ENCODE measurements around the gene WFDC8.

Gene WFDC8

GRCh38 chr20:45548410-45548809 is 30.7 kb downstream of the WFDC8 start:
- no peaks in the 10 kb centered on the region for H3K27me3 ChIP-seq (ENCODE audit: insufficient read depth, low read length)
- 93% methylated on average over 7 of the region's 7 CpGs for WGBS
- H3K4me1 ChIP-seq (ENCODE audit: insufficient read depth, low read length), result no peaks in the 10 kb centered on the region

GRCh38 chr20:45547206-45547770 is 31.8 kb downstream of the WFDC8 start, which contains the start of gene EPPIN:
Gene EPPIN, minus strand, starts transcription at chr20:45547401. Its CDS starts 44 bp downstream, at chr20:45547357.
- H3K4me3 ChIP-seq (ENCODE audit: low read length), result no peak within 1 kb of the TSS
- no peaks in the 10 kb centered on the region for H3K4me1 ChIP-seq (ENCODE audit: insufficient read depth, low read length)
- H3K27ac ChIP-seq (ENCODE audit: low read depth, low read length), result no peak within 1 kb of the TSS
- H3K27me3 ChIP-seq (ENCODE audit: insufficient read depth, low read length), result no peaks in the 10 kb centered on the region
- no peak within 1 kb of the TSS for H3K9ac ChIP-seq (ENCODE audit: low read depth, low read length)
- no peaks in the 10 kb centered on the region for H3K36me3 ChIP-seq (ENCODE audit: insufficient read depth, low read length)
- no peaks in the 10 kb centered on the region for H3K9me3 ChIP-seq (ENCODE audit: insufficient read depth, low read depth, low read length)
- WGBS, result 97% methylated on average over 6 of the region's 6 CpGs

More at GRCh38 chr20:45548410-45548809, 30.7 kb downstream of the WFDC8 start:
- no peaks in the 10 kb centered on the region for H3K36me3 ChIP-seq (ENCODE audit: insufficient read depth, low read length)
- H3K9ac ChIP-seq (ENCODE audit: low read depth, low read length), result no peak overlapping the region
- no peak overlapping the region for H3K4me3 ChIP-seq (ENCODE audit: low read length)
- H3K27ac ChIP-seq (ENCODE audit: low read depth, low read length), result no peak overlapping the region
- no peaks in the 10 kb centered on the region for H3K9me3 ChIP-seq (ENCODE audit: insufficient read depth, low read depth, low read length)

GRCh38 chr20:45545754-45546453 is 33.2 kb downstream of the WFDC8 start:
- H3K4me1 ChIP-seq (ENCODE audit: insufficient read depth, low read length), result no peaks in the 10 kb centered on the region
- H3K27ac ChIP-seq (ENCODE audit: low read depth, low read length), result no peak overlapping the region
- H3K9ac ChIP-seq (ENCODE audit: low read depth, low read length), result no peak overlapping the region
- no peaks in the 10 kb centered on the region for H3K27me3 ChIP-seq (ENCODE audit: insufficient read depth, low read length)
- no peaks in the 10 kb centered on the region for H3K9me3 ChIP-seq (ENCODE audit: insufficient read depth, low read depth, low read length)
- H3K36me3 ChIP-seq (ENCODE audit: insufficient read depth, low read length), result no peaks in the 10 kb centered on the region
- H3K4me3 ChIP-seq (ENCODE audit: low read length), result no peak overlapping the region
- 39% methylated on average over 5 of the region's 5 CpGs for WGBS

GRCh38 chr20:45545351-45545750 is 33.7 kb downstream of the WFDC8 start:
- Histone ChIP-seq H3K4me1 (ENCODE audit: insufficient read depth, low read length) (no peaks in the 10 kb centered on the region), H3K4me3 (ENCODE audit: low read length) (no peak overlapping the region), H3K27me3 (ENCODE audit: insufficient read depth, low read length) (no peaks in the 10 kb centered on the region), H3K9me3 (ENCODE audit: insufficient read depth, low read depth, low read length) (no peaks in the 10 kb centered on the region), H3K27ac (ENCODE audit: low read depth, low read length) (no peak overlapping the region), H3K9ac (ENCODE audit: low read depth, low read length) (no peak overlapping the region), H3K36me3 (ENCODE audit: insufficient read depth, low read length) (no peaks in the 10 kb centered on the region)
- 84% methylated on average over 3 of the region's 3 CpGs for WGBS

GRCh38 chr20:45539382-45539781 is 39.7 kb downstream of the WFDC8 start, which contains the start of gene WFDC6:
Gene WFDC6, minus strand, starts transcription at chr20:45539482. Its CDS starts 75 bp downstream, at chr20:45539407.
- H3K27me3 ChIP-seq (ENCODE audit: insufficient read depth, low read length), result no peaks in the 10 kb centered on the region
- no peak within 1 kb of the TSS for H3K4me3 ChIP-seq (ENCODE audit: low read length)
- no peak within 1 kb of the TSS for H3K9ac ChIP-seq (ENCODE audit: low read depth, low read length)
- no peaks in the 10 kb centered on the region for H3K4me1 ChIP-seq (ENCODE audit: insufficient read depth, low read length)
- 98% methylated on average over 2 of the region's 2 CpGs for WGBS
- H3K9me3 ChIP-seq (ENCODE audit: insufficient read depth, low read depth, low read length), result no peaks in the 10 kb centered on the region
- no peaks in the 10 kb centered on the region for H3K36me3 ChIP-seq (ENCODE audit: insufficient read depth, low read length)
- H3K27ac ChIP-seq (ENCODE audit: low read depth, low read length), result no peak within 1 kb of the TSS

- Histone ChIP-seq H3K4me1 (ENCODE audit: insufficient read depth, low read length) (no peaks in the 10 kb centered on the region), H3K36me3 (ENCODE audit: insufficient read depth, low read length) (no peaks in the 10 kb centered on the region), H3K27me3 (ENCODE audit: insufficient read depth, low read length) (no peaks in the 10 kb centered on the region), H3K27ac (ENCODE audit: low read depth, low read length) (no peak overlapping the region), H3K4me3 (ENCODE audit: low read length) (no peak overlapping the region), H3K9me3 (ENCODE audit: insufficient read depth, low read depth, low read length) (no peaks in the 10 kb centered on the region), H3K9ac (ENCODE audit: low read depth, low read length) (no peak overlapping the region)
- 82% methylated on average over 7 of the region's 7 CpGs for WGBS
Observed at GRCh38 chr20:45538209-45538799, 40.8 kb downstream of the WFDC8 start.

GRCh38 chr20:45527294-45527693 is 51.8 kb downstream of the WFDC8 start:
- Histone ChIP-seq H3K9ac (ENCODE audit: low read depth, low read length) (no peak overlapping the region), H3K4me3 (ENCODE audit: low read length) (no peak overlapping the region), H3K27ac (ENCODE audit: low read depth, low read length) (no peak overlapping the region), H3K9me3 (ENCODE audit: insufficient read depth, low read depth, low read length) (no peaks in the 10 kb centered on the region), H3K4me1 (ENCODE audit: insufficient read depth, low read length) (no peaks in the 10 kb centered on the region), H3K36me3 (ENCODE audit: insufficient read depth, low read length) (no peaks in the 10 kb centered on the region), H3K27me3 (ENCODE audit: insufficient read depth, low read length) (no peaks in the 10 kb centered on the region)
- 100% methylated on average over 3 of the region's 4 CpGs for WGBS

GRCh38 chr20:45523821-45524220 is 55.3 kb downstream of the WFDC8 start:
- Histone ChIP-seq H3K27me3 (ENCODE audit: insufficient read depth, low read length) (no peaks in the 10 kb centered on the region), H3K9ac (ENCODE audit: low read depth, low read length) (no peak overlapping the region), H3K27ac (ENCODE audit: low read depth, low read length) (no peak overlapping the region), H3K4me3 (ENCODE audit: low read length) (no peak overlapping the region), H3K36me3 (ENCODE audit: insufficient read depth, low read length) (no peaks in the 10 kb centered on the region), H3K9me3 (ENCODE audit: insufficient read depth, low read depth, low read length) (no peaks in the 10 kb centered on the region), H3K4me1 (ENCODE audit: insufficient read depth, low read length) (no peaks in the 10 kb centered on the region)
- WGBS, result 93% methylated on average over 1 of the region's 1 CpG

- Histone ChIP-seq H3K9ac (ENCODE audit: low read depth, low read length) (no peak overlapping the region), H3K4me1 (ENCODE audit: insufficient read depth, low read length) (no peaks in the 10 kb centered on the region), H3K36me3 (ENCODE audit: insufficient read depth, low read length) (no peaks in the 10 kb centered on the region), H3K4me3 (ENCODE audit: low read length) (no peak overlapping the region), H3K27me3 (ENCODE audit: insufficient read depth, low read length) (no peaks in the 10 kb centered on the region), H3K9me3 (ENCODE audit: insufficient read depth, low read depth, low read length) (no peaks in the 10 kb centered on the region), H3K27ac (ENCODE audit: low read depth, low read length) (no peak overlapping the region)
- WGBS, result 71% methylated on average over 2 of the region's 2 CpGs
Observed at GRCh38 chr20:45518282-45518681, 60.8 kb downstream of the WFDC8 start.

- Histone ChIP-seq H3K9me3 (ENCODE audit: insufficient read depth, low read depth, low read length) (no peaks in the 10 kb centered on the region), H3K27me3 (ENCODE audit: insufficient read depth, low read length) (no peaks in the 10 kb centered on the region)
- 72% methylated on average over 5 of the region's 5 CpGs for WGBS
Observed at GRCh38 chr20:45515147-45515913, 63.8 kb downstream of the WFDC8 start, which contains the start of gene SPINT3. Gene SPINT3, minus strand, starts transcription at chr20:45515622. Its CDS starts 14 bp downstream, at chr20:45515608.

More at GRCh38 chr20:45515147-45515913, 63.8 kb downstream of the WFDC8 start, which contains the start of gene SPINT3:
- H3K9ac ChIP-seq (ENCODE audit: low read depth, low read length), result no peak within 1 kb of the TSS
- no peaks in the 10 kb centered on the region for H3K4me1 ChIP-seq (ENCODE audit: insufficient read depth, low read length)
- no peak within 1 kb of the TSS for H3K4me3 ChIP-seq (ENCODE audit: low read length)
- no peaks in the 10 kb centered on the region for H3K36me3 ChIP-seq (ENCODE audit: insufficient read depth, low read length)
- H3K27ac ChIP-seq (ENCODE audit: low read depth, low read length), result no peak within 1 kb of the TSS
